ENCODE data around the gene ADH5. TPM values are rescaled to one million over a fixed set of nuclear protein-coding genes. Genes with fewer than 3 reads are reported as not detected.
"Not testable (repeated sequence)": the region's sequence is repeated elsewhere in the genome, so short reads cannot be mapped to it uniquely, and the experiment has no call there.

ADH5 gene
- polyA plus RNA-seq, 6 donors from 2014 or later = 89.6 to 122 (median 100) TPM

DNA sequence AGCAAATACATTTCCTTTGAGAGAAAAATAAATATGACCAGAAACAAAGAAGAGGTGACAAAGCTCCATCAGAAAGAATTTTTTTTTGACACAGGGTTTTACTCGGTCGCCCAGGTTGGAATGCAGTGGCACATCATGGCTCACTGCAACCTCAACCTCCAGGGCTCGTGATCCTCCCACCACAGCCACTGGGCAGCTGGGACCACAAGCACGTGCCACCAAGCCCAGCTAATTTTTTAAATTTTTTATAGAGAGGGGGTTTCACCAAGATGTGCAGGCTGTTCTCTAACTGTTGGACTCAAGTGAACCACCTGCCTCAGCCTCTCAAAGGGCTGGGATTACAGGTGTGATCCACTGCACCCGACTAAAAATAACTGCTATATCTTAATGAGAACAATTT lies 10.3 kb downstream of the ADH5 start:
- H3K4me1 Mint-ChIP-seq = peaks cover 1 to 6% (median 5%) of the 10 kb centered on the region in 3 donors
- DNase-seq (no peak), ATAC-seq (ENCODE audit: low read depth in 2 of 2) (no peak)
- H3K4me3 Mint-ChIP-seq = peak overlapping the region in 1 of 8 donors; percentile 52
- H3K36me3 Mint-ChIP-seq = peaks cover 7 to 33% of the 10 kb centered on the region in 2 donors
- no peaks in the 10 kb centered on the region for H3K27me3 Mint-ChIP-seq
- peak overlapping the region in 3 of 6 donors; percentile 7 to 39 (median 37) for H3K27ac Mint-ChIP-seq
- H3K9me3 Mint-ChIP-seq = no peaks in the 10 kb centered on the region

- Mint-ChIP-seq H3K9me3 (no peaks in the 10 kb centered on the region), H3K4me1 (peaks cover 1 to 6% (median 5%) of the 10 kb centered on the region in 3 donors), H3K27ac (no peak overlapping the region), H3K4me3 (no peak overlapping the region), H3K27me3 (no peaks in the 10 kb centered on the region), H3K36me3 (peaks cover 7 to 40% of the 10 kb centered on the region in 2 donors)
- ATAC-seq (ENCODE audit: low read depth in 2 of 2) = no peak
- no peak for DNase-seq
Observed at GRCh38 chr4:99077177-99077576, 11.4 kb downstream of the ADH5 start.

GRCh38 chr4:99076292-99076976 lies 12.2 kb downstream of the ADH5 start:
- DNase-seq (no peak), ATAC-seq (ENCODE audit: low read depth in 2 of 2) (no peak)
- Mint-ChIP-seq H3K27me3 (no peaks in the 10 kb centered on the region), H3K4me3 (no peak overlapping the region), H3K4me1 (peaks cover 1 to 6% (median 5%) of the 10 kb centered on the region in 3 donors), H3K9me3 (no peaks in the 10 kb centered on the region), H3K27ac (peak overlapping the region in 1 of 6 donors; percentile 43), H3K36me3 (peaks cover 7 to 41% of the 10 kb centered on the region in 2 donors)

DNA sequence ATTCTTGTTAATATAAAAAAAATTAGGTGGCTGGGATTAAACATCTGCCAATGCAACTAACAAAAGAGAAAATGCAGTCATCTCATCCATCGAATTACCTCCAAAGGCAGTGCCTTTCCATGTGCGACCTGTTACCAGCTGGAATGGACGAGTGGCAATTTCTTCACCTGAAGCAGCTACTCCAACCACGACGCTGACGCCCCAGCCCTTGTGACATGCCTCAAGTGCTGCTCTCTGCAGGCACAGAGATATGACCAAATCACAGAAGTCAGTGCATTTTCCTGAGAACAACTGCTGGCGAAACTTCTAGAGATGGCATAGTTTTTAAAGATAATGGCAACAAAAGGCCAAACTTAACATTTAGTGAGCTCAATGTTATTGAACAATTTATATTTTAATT lies 13.8 kb downstream of the ADH5 start:
- no peaks in the 10 kb centered on the region for H3K27me3 Mint-ChIP-seq
- H3K9me3 Mint-ChIP-seq = no peaks in the 10 kb centered on the region
- peaks cover 0 to 30% of the 10 kb centered on the region in 2 donors for H3K36me3 Mint-ChIP-seq

DNA sequence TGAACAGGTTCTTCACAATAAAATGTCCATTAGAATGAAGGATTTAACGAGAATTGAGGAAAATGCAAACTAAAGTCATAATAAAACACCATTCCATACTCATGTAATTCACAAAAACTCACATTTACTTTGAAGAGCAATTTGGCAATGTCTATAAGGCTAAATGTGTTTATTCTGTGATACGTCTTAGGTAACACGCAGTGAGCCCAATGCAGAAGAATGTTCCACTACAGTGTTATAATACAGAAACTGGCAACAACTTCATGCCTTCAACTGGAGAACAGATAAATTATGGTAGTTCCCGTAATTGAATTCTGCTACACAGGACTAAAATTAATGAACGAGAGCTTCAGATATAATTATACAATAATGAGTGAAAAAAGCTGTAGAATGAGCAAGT lies 17.4 kb downstream of the ADH5 start:
- Mint-ChIP-seq H3K27ac (peak overlapping the region in 3 of 6 donors; percentile 15 to 90 (median 69)), H3K4me1 (peaks cover 0 to 1% (median 0%) of the 10 kb centered on the region in 3 donors), H3K4me3 (no peak overlapping the region), H3K27me3 (no peaks in the 10 kb centered on the region), H3K9me3 (no peaks in the 10 kb centered on the region), H3K36me3 (peaks cover 0 to 21% of the 10 kb centered on the region in 2 donors)
- ATAC-seq (ENCODE audit: low read depth in 2 of 2) (no peak), DNase-seq (no peak)

More for the DNA sequence above, 13.8 kb downstream of the ADH5 start:
- H3K27ac Mint-ChIP-seq = no peak overlapping the region
- DNase-seq (no peak), ATAC-seq (ENCODE audit: low read depth in 2 of 2) (no peak)
- H3K4me1 Mint-ChIP-seq = peaks cover 1 to 3% (median 1%) of the 10 kb centered on the region in 3 donors
- no peak overlapping the region for H3K4me3 Mint-ChIP-seq

- ATAC-seq (ENCODE audit: low read depth in 2 of 2) = no peak
- H3K27me3 Mint-ChIP-seq = no peaks in the 10 kb centered on the region
- no peak for DNase-seq
- no peak overlapping the region for H3K27ac Mint-ChIP-seq
- H3K36me3 Mint-ChIP-seq = peaks cover 0 to 11% of the 10 kb centered on the region in 2 donors
- no peaks in the 10 kb centered on the region for H3K4me1 Mint-ChIP-seq
- H3K9me3 Mint-ChIP-seq = peaks cover 0 to 4% (median 0%) of the 10 kb centered on the region in 7 donors
- no peak overlapping the region for H3K4me3 Mint-ChIP-seq
Observed at GRCh38 chr4:99067617-99068016, 21.0 kb downstream of the ADH5 start.

DNA sequence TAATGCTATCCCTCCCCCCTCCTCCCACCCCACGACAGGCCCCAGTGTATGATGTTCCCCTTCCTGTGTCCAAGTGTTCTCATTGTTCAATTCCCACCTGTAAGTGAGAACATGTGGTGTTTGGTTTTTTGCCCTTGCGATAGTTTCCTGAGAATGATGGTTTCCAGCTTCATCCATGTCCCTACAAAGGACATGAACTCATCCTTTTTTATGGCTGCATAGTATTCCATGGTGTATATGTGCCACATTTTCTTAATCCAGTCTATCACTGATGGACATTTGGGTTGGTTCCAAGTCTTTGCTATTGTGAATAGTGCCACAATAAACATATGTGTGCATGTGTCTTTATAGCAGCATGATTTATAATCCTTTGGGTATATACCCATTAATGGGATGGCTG lies 23.1 kb downstream of the ADH5 start:
- H3K4me3 Mint-ChIP-seq; H3K9me3 Mint-ChIP-seq; H3K27ac Mint-ChIP-seq; ATAC-seq (ENCODE audit: low read depth in 2 of 2); H3K4me1 Mint-ChIP-seq; DNase-seq; H3K27me3 Mint-ChIP-seq: not testable (repeated sequence)
- H3K36me3 Mint-ChIP-seq = peaks cover 0 to 13% of the 10 kb centered on the region in 2 donors

DNA sequence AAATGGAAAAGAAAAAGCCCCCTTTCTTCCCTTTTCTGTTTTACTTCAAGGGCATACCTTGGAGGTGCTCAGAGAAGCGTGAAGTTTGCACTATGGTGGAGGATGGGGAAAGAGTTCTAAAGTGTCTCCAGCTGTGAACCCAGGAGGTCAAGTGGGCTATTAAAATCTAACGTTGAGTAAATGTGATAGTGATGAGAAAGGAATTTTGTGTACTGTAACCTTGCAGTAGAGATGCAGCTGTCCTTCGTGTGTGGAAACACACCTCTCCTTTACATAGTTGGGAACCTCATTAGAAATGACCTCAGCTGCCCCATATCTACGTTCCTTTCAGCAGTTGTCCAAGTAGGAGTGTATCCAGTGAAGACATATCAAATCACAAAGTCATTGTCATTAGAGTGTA lies 26.5 kb downstream of the ADH5 start:
- DNase-seq (no peak), ATAC-seq (ENCODE audit: low read depth in 2 of 2) (no peak)
- Mint-ChIP-seq H3K36me3 (peaks cover 11 to 19% of the 10 kb centered on the region in 2 donors), H3K4me1 (no peaks in the 10 kb centered on the region), H3K27ac (peak overlapping the region in 2 of 6 donors; percentile 40 to 53), H3K9me3 (peaks cover 0 to 4% (median 0%) of the 10 kb centered on the region in 7 donors), H3K27me3 (no peaks in the 10 kb centered on the region), H3K4me3 (no peak overlapping the region)

DNA sequence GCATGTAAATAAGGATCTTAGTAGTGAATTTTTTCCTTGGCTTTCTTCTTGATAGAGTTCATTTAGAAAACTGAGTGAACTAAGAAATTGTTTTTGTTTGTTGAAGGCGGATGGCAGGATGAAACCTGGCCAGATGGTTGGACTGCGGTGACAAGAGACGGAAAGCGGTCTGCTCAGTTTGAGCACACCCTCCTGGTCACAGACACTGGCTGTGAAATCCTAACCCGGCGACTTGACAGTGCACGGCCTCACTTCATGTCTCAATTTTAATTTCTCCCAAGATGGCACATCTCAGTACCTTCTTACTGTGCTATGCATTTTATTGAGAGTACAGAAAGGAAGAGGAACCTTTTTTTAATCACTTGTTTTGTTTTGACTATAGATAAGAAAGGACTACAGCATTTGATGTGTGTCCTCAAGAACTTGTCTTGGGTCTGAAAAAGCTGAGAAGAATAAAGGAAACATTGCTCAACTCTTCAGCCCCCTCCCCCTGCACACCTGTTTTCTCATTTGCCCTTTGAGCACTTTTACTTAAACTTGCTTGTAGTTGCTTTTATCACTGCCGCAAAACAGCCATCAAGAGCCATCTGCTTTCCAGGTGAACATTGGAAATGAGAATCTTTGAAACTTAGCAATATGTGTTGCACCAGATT lies 27.4 kb downstream of the ADH5 start:
- DNase-seq = no peak
- H3K27me3 Mint-ChIP-seq = no peaks in the 10 kb centered on the region
- H3K27ac Mint-ChIP-seq = no peak overlapping the region
- H3K36me3 Mint-ChIP-seq = peaks cover 11 to 15% of the 10 kb centered on the region in 2 donors
- ATAC-seq (ENCODE audit: low read depth in 2 of 2) = no peak
- peaks cover 1 to 2% (median 1%) of the 10 kb centered on the region in 3 donors for H3K4me1 Mint-ChIP-seq
- H3K9me3 Mint-ChIP-seq = peaks cover 0 to 4% (median 0%) of the 10 kb centered on the region in 7 donors
- H3K4me3 Mint-ChIP-seq = peak overlapping the region in 1 of 8 donors; percentile 31

DNA sequence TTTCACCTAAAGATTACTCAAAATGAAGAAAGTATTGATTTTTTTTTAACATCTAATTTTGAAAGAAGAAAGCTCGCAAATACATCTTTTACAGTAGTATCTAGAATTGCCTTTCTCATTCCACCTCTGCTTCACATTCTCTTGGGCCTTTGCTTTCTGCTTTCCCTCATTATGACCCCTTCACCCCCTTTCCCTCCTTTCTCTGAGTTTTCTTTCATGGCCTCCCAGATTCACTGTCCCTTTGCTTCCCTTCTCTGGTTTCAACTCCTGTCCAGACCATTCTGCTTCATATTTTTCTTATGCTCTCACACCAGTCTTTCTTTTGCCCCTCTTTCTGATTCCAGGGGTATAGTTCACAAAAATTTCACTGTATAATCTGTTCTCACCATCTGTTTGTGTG lies 29.0 kb downstream of the ADH5 start:
- no peak for DNase-seq
- H3K27ac Mint-ChIP-seq = peak overlapping the region in 2 of 6 donors; percentile 12 to 55
- H3K9me3 Mint-ChIP-seq = no peaks in the 10 kb centered on the region
- H3K4me1 Mint-ChIP-seq = peaks cover 6 to 8% (median 7%) of the 10 kb centered on the region in 3 donors
- H3K36me3 Mint-ChIP-seq = peaks cover 11 to 13% of the 10 kb centered on the region in 2 donors
- H3K27me3 Mint-ChIP-seq = no peaks in the 10 kb centered on the region
- ATAC-seq (ENCODE audit: low read depth in 2 of 2) = no peak
- no peak overlapping the region for H3K4me3 Mint-ChIP-seq

DNA sequence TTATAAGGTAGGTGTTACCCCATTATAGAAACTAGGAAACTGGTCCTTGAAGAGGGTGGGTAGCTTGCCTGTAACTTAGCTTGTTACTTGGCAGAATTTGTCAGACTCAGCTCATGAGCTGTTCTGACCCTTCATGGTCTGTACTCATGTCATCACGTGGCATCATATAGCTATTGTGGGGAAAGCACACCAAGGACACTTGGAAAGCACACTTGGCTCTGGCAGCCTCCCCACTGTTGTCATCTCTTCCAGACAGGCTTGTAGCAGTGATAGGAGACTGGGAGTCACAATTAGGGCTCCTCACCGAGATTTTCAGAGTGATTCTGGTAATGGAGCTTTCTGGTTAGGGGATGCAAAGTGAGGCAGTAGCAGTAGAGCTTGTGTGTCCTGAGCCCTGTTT lies 30.4 kb downstream of the ADH5 start:
- H3K4me3 Mint-ChIP-seq = no peak overlapping the region
- no peaks in the 10 kb centered on the region for H3K27me3 Mint-ChIP-seq
- no peak for ATAC-seq (ENCODE audit: low read depth in 2 of 2)
- H3K27ac Mint-ChIP-seq = peak overlapping the region in 1 of 6 donors; percentile 32
- no peak for DNase-seq
- H3K4me1 Mint-ChIP-seq = peaks cover 6 to 8% (median 7%) of the 10 kb centered on the region in 3 donors
- peaks cover 11 to 13% of the 10 kb centered on the region in 2 donors for H3K36me3 Mint-ChIP-seq
- H3K9me3 Mint-ChIP-seq = no peaks in the 10 kb centered on the region

DNA sequence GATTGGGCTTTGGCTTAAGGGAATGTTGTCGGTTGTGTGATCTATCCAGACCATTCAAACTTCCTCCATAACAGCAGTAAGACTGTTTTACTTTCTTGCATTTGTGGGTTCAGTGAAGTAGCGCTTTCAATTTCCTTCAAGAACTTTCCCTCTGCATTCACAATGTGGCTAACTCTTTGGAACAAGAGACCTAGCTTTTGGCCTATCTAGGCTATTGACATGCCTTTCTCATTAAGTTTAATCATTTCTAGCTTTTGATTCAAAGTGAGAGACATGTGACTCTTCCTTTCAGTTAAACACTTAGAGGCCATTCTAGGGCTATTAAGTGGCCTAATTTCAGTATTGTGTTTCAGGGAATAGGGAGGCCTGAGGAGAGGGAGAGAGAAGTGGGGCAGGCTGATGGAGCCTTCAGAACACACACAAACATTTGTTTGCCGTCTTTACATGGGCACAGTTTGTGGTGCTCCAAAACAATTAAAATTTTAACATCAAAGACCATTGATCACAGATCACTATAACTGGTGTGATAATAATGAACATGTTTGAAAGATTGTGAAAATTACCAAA lies 34.1 kb downstream of the ADH5 start:
- no peaks in the 10 kb centered on the region for H3K27me3 Mint-ChIP-seq
- peaks cover 14 to 20% (median 16%) of the 10 kb centered on the region in 3 donors for H3K4me1 Mint-ChIP-seq
- DNase-seq (no peak), ATAC-seq (ENCODE audit: low read depth in 2 of 2) (no peak)
- H3K36me3 Mint-ChIP-seq = peaks cover 11 to 15% of the 10 kb centered on the region in 2 donors
- no peak overlapping the region for H3K4me3 Mint-ChIP-seq
- H3K27ac Mint-ChIP-seq = peak overlapping the region in 1 of 6 donors; percentile 75
- no peaks in the 10 kb centered on the region for H3K9me3 Mint-ChIP-seq

DNA sequence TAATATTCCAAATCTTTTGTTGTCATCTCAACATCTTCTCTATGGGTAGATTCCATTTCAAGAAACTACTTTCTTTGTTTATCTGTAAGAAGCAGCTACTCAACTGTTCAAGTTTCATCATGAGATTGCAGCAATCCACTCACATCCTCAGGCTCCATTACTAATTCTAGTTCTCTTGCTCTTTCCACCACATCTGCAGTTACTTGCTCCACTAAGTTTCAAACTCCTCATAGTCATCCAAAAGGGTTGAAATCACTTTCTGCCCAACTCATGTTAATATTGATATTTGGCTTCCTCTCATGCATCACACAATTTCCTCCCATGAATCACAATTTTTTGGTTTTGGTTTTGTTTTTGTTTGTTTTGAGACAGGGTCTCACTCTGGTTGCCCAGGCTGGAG lies 35.7 kb downstream of the ADH5 start:
- Mint-ChIP-seq H3K36me3 (peaks cover 11 to 15% of the 10 kb centered on the region in 2 donors), H3K27ac (peak overlapping the region in 1 of 6 donors; percentile 8), H3K4me1 (peaks cover 14 to 20% (median 16%) of the 10 kb centered on the region in 3 donors), H3K27me3 (no peaks in the 10 kb centered on the region), H3K4me3 (no peak overlapping the region), H3K9me3 (no peaks in the 10 kb centered on the region)
- ATAC-seq (ENCODE audit: low read depth in 2 of 2) (no peak), DNase-seq (no peak)

All from naive B cell (primary cell).